Loucy (cell line): ENCODE results near the gene SERINC1.

Source experiments
- H2AFZ ChIP-seq: fragments of 200-600 bp; sonication (generic); 2 replicates; pipeline ENCODE4 v1.6.0; 2016; ENCODE audit warnings: antibody characterized with exemption, mild to moderate bottlenecking, low read length, moderate library complexity
- H3F3A ChIP-seq: fragments of 200-600 bp; 2 replicates; pipeline ENCODE4 v1.6.0; 2016; ENCODE audit warnings: antibody characterized with exemption, low read depth, mild to moderate bottlenecking
- H3K27me3 ChIP-seq: fragments of 200-600 bp; sonication (generic); 2 replicates; pipeline ENCODE4 v1.6.1; 2014; ENCODE audit warnings: low read length, mild to moderate bottlenecking; ENCODE audit not compliant: insufficient read depth, poor library complexity, severe bottlenecking
- H3K36me3 ChIP-seq: fragments of 200-600 bp; sonication (generic); 2 replicates; pipeline ENCODE4 v1.6.1; 2016; ENCODE audit warnings: low read length; ENCODE audit not compliant: insufficient read depth
- H3K4me1 ChIP-seq: fragments of 200-600 bp; sonication (generic); 2 replicates; pipeline ENCODE4 v1.5.1; 2014; ENCODE audit warnings: low read length, mild to moderate bottlenecking; ENCODE audit not compliant: insufficient read depth, poor library complexity, severe bottlenecking
- H3K4me2 ChIP-seq: fragments of 200-600 bp; sonication (generic); 2 replicates; pipeline ENCODE4 v1.6.0; 2014; ENCODE audit warnings: antibody characterized with exemption, low read length, low read depth, mild to moderate bottlenecking; ENCODE audit not compliant: poor library complexity, severe bottlenecking
- H3K4me3 ChIP-seq: fragments of 200-600 bp; sonication (generic); 2 replicates; pipeline ENCODE4 v1.5.1; 2014; ENCODE audit warnings: low read length, mild to moderate bottlenecking, mixed read lengths; ENCODE audit not compliant: poor library complexity, severe bottlenecking
- H3K79me2 ChIP-seq: fragments of 200-600 bp; sonication (generic); 2 replicates; pipeline ENCODE4 v1.6.1; 2014; ENCODE audit warnings: low read length; ENCODE audit not compliant: insufficient read depth
- H3K9ac ChIP-seq: fragments of 200-600 bp; sonication (generic); 2 replicates; pipeline ENCODE4 v1.6.0; 2014; ENCODE audit warnings: mild to moderate bottlenecking, low read depth, low read length, moderate library complexity; ENCODE audit not compliant: poor library complexity, severe bottlenecking
- H3K9me2 ChIP-seq: fragments of 200-600 bp; sonication (generic); replicated peaks from 2 replicates; pipeline ENCODE4 v1.6.1; 2016; ENCODE audit warnings: low read depth, low read length, mixed read lengths
- H3K9me3 ChIP-seq: fragments of 200-600 bp; sonication (generic); 2 replicates; pipeline ENCODE4 v1.6.1; 2014; ENCODE audit warnings: mild to moderate bottlenecking, antibody characterized with exemption, low read length, low read depth; ENCODE audit not compliant: insufficient read depth
- H4K20me1 ChIP-seq: fragments of 200-600 bp; sonication (generic); 2 replicates; pipeline ENCODE4 v1.6.0; 2014; ENCODE audit warnings: antibody characterized with exemption, low read length, mild to moderate bottlenecking; ENCODE audit not compliant: insufficient read depth, poor library complexity, severe bottlenecking
- EZH2phosphoT487 ChIP-seq: fragments of 200-600 bp; IDR thresholded peaks from 2 replicates; pipeline ENCODE4 v1.6.1; 2018; ENCODE audit warnings: antibody characterized with exemption, mild to moderate bottlenecking, moderate library complexity, borderline replicate concordance
- TF ChIP-seq, protein P1 (sequence below): fragments of 200-600 bp; sonication (generic); conservative IDR thresholded peaks from 2 replicates; pipeline ENCODE4 v1.5.1; 2014; ENCODE audit warnings: mild to moderate bottlenecking, antibody characterized with exemption, low read length

Gene SERINC1

DNA sequence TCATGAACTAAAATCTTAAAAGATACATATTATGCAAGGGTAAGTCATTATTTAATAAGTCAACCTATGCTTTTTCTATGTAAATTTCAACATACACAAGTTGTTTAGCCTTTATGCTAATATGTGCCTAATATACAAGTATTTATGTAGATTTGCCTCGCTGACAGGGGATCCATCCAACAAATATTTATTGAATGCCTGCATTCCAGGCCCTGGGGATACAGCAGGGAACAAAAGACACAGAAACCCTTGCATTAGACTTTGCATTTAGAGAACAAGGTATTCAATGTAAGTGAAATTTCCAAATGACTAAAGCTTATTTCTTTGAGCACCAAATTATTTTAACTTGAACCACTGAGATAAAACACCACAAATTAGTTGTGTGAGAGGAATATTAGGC lies 19.1 kb downstream of the SERINC1 start:
- Histone ChIP-seq H3K4me3 (no peak overlapping the region), H3K4me1 (no peaks in the 10 kb centered on the region), H3K4me2 (no peak overlapping the region), H4K20me1 (peaks cover 15% of the 10 kb centered on the region), H3K9ac (no peak overlapping the region), H3K79me2 (no peaks in the 10 kb centered on the region; the same call in 1 of the 2 replicates), H2AFZ (no peak overlapping the region), H3K9me3 (no peaks in the 10 kb centered on the region), H3K9me2 (no peaks in the 10 kb centered on the region), H3F3A (no peaks in the 10 kb centered on the region), H3K27me3 (no peaks in the 10 kb centered on the region), H3K36me3 (peaks cover 87% of the 10 kb centered on the region)
- TF ChIP-seq, protein P1, sequence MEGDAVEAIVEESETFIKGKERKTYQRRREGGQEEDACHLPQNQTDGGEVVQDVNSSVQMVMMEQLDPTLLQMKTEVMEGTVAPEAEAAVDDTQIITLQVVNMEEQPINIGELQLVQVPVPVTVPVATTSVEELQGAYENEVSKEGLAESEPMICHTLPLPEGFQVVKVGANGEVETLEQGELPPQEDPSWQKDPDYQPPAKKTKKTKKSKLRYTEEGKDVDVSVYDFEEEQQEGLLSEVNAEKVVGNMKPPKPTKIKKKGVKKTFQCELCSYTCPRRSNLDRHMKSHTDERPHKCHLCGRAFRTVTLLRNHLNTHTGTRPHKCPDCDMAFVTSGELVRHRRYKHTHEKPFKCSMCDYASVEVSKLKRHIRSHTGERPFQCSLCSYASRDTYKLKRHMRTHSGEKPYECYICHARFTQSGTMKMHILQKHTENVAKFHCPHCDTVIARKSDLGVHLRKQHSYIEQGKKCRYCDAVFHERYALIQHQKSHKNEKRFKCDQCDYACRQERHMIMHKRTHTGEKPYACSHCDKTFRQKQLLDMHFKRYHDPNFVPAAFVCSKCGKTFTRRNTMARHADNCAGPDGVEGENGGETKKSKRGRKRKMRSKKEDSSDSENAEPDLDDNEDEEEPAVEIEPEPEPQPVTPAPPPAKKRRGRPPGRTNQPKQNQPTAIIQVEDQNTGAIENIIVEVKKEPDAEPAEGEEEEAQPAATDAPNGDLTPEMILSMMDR, result no peak
- no peak for TF ChIP-seq EZH2phosphoT487

DNA sequence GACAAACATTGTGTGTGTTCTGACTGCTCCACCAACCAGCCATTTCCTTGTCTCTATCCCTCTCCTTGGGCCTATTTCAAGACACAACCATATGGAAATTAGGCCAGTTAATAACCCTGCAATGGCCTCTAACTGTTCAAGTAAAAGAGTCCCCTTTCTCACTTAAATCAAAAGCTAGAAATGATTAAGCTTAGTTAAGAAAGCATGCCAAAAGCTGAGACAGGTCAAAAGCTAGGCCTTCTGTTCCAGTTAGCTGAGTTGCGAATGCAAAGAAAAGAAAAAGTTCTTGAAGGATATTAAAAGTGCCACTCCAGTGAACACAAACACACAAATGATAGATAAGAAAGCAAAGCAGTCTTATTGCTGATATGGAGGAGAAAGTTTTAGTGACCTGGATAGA lies 22.5 kb downstream of the SERINC1 start:
- H3K9me3 ChIP-seq, result no peaks in the 10 kb centered on the region
- no peak for TF ChIP-seq EZH2phosphoT487
- TF ChIP-seq, protein P1, result no peak
- H3K27me3 ChIP-seq, result no peaks in the 10 kb centered on the region
- H3F3A ChIP-seq, result 0 out of 2 replicates have a peak, but pooled peaks cover 4% of the 10 kb centered on the region
- H3K4me2 ChIP-seq, result no peak overlapping the region
- peaks cover 89% of the 10 kb centered on the region for H3K36me3 ChIP-seq
- no peak overlapping the region for H3K9ac ChIP-seq
- no peaks in the 10 kb centered on the region for H3K79me2 ChIP-seq
- no peaks in the 10 kb centered on the region for H3K9me2 ChIP-seq
- no peaks in the 10 kb centered on the region for H3K4me1 ChIP-seq
- H4K20me1 ChIP-seq, result no peaks in the 10 kb centered on the region
- H2AFZ ChIP-seq, result no peak overlapping the region
- H3K4me3 ChIP-seq, result no peak overlapping the region

DNA sequence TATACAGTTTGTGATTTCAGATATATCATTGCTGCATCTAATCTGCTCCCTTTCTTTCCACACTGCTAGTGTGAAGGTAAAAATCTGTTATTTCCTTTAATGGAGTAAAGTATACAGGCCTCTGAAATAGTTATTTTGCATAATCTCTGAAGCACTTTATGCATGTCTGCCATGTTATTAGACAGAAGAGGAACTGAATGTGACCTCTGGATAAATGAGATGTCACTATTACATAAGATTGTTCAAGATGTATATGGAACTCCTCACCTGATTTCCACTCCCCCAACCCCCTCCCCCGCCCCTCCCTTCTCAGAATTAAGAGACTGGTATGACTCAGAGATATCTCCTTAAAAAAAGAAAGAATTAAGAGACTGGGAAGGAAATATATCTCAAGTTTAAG lies 26.3 kb downstream of the SERINC1 start:
- no peaks in the 10 kb centered on the region for H4K20me1 ChIP-seq
- no peak overlapping the region for H3K9ac ChIP-seq
- H3K9me2 ChIP-seq, result no peaks in the 10 kb centered on the region
- peaks cover 6% of the 10 kb centered on the region for H3K4me1 ChIP-seq
- H3F3A ChIP-seq, result 0 out of 2 replicates have a peak, but pooled peaks cover 4% of the 10 kb centered on the region
- no peak overlapping the region for H2AFZ ChIP-seq
- peaks cover 80% of the 10 kb centered on the region for H3K36me3 ChIP-seq
- H3K79me2 ChIP-seq, result no peaks in the 10 kb centered on the region
- no peaks in the 10 kb centered on the region for H3K27me3 ChIP-seq
- H3K4me3 ChIP-seq, result no peak overlapping the region
- H3K9me3 ChIP-seq, result no peaks in the 10 kb centered on the region
- H3K4me2 ChIP-seq, result no peak overlapping the region
- no peak for TF ChIP-seq EZH2phosphoT487
- TF ChIP-seq, protein P1, result no peak
